ENCODE results near the gene SCN8A.
"Not testable (repeated sequence)": the region's sequence is repeated elsewhere in the genome, so short reads cannot be mapped to it uniquely, and the experiment has no call there.

SCN8A gene

GRCh38 chr12:51818566-51819300 is 227.7 kb downstream of the SCN8A start:
- peak; percentile 18 to 77 for DNase-seq

- DNase-seq = peak in 1 of 2 experiments; percentile 57
Observed at GRCh38 chr12:51819736-51820525, 228.9 kb downstream of the SCN8A start.

- peak; percentile 64 to 85 for DNase-seq
Observed at GRCh38 chr12:51820526-51821439, 229.8 kb downstream of the SCN8A start.

GRCh38 chr12:51821440-51822260 is 230.6 kb downstream of the SCN8A start:
- DNase-seq = no peak

- no peak for DNase-seq
Observed at GRCh38 chr12:51822261-51822616, 231.2 kb downstream of the SCN8A start.

DNA sequence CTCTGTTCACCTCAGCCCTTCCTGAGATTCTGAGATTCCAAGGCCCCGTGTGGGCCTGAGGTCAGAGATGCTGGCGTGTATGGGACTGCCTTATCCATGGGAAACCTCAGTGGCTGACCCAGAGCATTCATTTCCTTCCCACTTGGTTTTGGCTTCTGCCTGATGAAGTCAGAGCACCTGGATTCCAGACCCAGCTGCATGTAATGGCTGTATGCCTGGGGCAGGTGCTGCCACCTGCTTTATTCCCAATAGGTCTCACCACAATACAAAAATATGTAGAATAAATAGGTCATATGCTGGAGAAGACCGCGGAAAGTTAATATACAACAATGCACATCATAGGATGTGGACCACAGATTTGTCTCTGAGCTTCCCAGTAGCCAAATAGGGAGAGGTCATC is 231.9 kb downstream of the SCN8A start:
- DNase-seq = no peak

DNA sequence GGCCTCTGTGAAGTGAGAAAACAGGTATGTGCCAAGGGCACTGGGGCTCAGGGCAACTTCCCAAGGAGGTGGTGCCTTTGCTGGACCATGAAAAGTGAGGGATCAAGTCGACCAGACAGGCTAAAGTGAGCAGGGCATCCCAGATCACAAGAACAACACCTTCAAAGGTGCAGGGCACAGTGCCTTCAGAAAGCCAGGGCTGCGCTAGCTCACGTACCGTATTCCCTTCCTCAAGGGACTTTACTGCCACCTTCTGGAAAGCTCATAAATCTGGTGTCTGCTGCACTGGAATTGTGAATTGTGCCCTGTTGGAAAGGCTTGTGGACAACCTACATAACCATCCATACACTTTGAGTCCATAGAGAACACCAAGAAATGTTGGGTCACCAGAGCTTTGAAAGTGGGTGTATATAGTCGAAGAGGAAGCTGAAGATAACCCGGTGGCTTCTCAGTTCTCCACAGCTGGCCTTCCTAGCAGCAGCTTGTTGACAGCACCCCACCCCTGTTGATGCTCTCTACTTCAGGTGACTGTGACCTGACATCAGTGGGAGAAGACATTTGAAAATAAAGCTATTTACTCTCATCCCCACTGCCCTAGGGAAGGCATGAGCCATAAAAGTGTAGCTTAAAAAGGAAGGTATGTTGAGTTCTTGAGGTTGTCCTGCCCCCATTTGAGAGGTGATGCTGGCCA is 233.0 kb downstream of the SCN8A start:
- peak; percentile 50 to 74 for DNase-seq

GRCh38 chr12:51825216-51825615 is 234.2 kb downstream of the SCN8A start:
- no peak for DNase-seq

DNA sequence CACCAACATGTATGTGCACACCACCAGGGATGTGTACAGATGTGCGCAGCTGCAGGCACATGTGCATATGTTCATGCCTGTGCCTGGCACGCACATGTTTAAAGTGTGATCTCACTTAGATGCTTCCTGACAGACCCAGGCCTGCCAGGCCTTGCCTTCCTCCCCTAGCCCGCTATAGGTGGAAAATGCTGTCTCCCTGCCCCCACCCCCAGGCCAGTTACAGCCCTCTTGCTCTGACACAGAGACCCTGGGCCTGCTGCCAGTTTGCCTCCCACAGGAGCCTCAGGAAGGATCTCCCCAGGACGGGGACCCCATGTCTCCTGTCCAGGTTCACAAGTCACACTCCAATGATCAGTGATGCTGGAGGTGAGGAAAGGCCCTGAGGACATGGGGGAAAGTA is 235.8 kb downstream of the SCN8A start:
- DNase-seq = no peak

- DNase-seq = no peak
Observed at GRCh38 chr12:51827925-51828818, 237.1 kb downstream of the SCN8A start.

GRCh38 chr12:51829011-51829481 is 238.0 kb downstream of the SCN8A start:
- no peak for DNase-seq

DNA sequence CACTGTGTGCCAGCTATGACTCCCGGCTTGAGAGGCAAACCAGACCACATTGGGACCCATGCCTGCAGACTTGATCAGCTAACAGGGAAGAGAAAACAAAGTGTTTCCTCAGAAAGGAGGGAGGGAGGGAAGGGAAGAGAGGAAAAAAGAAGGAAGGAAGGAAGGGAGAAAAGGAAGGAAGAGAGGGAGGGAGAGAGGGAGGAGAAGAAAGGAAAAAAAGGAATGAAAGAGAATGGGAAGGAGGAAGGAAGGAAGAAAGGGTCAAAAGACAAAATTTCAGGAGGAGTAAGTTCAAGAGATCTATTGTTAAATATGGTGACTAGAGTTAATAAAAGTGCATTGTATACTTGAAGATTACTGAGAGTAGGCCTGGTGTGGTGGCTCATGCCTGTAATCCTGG is 238.6 kb downstream of the SCN8A start:
- no peak for DNase-seq

- DNase-seq = not testable (repeated sequence)
Observed at GRCh38 chr12:51831817-51832216, 240.8 kb downstream of the SCN8A start.

- DNase-seq = no peak
Observed at GRCh38 chr12:51832354-51833107, 241.5 kb downstream of the SCN8A start.

GRCh38 chr12:51833448-51834227 is 242.6 kb downstream of the SCN8A start:
- no peak for DNase-seq

DNA sequence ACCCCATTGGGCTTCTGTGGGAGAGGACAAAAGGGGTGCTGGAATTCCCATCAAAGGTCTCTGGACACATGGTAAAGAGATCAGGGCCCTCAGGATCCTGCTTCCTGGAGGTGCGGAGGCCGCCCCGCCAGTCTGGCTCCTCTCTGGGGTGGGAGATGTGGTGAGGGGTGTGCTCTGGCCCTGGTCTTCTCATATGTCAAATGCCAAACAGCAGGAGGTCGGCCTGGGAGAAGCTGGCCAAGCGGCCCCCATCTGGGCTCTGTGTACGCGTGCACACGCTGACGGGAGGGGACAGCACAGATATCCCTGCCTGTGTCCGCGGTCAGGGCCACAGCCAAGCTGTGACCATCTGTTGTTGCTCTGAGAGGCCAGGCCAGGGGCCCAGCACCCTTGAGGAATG is 243.4 kb downstream of the SCN8A start:
- no peak for DNase-seq

GRCh38 chr12:51836041-51836826 is 245.2 kb downstream of the SCN8A start:
- no peak for DNase-seq

- no peak for DNase-seq
Observed at GRCh38 chr12:51836827-51837173, 245.8 kb downstream of the SCN8A start.

Measured in NCI-H446 (cell line).